ENCODE data around the gene EEPD1.
A peak's percentile ranks its signal among the peaks of the same experiment; 100 is the strongest.

The EEPD1 gene

DNA sequence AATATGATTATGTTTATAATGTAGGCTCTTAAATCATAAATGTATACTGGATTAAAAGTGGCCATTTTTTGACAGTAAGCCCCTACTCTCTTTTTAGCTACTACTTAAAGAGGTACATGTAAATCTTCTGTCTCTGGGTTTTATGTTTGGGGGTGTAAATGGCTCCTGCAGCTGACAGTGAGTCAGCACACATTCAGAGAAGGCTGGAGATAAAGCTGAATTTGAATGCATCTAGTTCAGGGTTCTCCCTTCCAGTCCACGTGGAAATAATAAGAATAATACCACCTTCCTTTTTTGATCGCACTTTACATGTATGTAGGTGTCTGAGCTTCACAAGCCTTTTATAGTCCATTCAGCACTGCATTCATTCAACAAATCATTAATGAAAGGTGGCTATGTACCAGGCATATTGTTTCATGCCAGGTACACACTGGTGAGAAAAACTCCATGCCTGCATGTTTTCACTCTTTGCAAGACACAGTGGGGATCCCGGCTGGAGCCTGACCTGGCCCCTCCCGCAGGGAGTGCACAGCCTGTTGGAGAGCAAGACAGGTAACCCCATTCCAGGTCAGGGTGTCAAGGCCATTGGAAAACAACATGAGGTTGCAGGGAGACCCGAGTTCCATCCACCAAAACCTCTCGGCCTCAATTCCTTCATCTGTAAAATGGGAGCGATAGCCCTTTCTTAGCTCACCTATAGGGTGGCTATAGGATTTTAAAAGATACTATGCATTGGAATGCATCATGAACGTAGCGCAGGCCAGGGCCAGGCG is 129.1 kb downstream of the EEPD1 start:
- Mint-ChIP-seq H3K27me3 (peaks cover 14% of the 10 kb centered on the region), H3K4me3 (no peak overlapping the region), H3K9me3 (no peaks in the 10 kb centered on the region), H3K27ac (no peak overlapping the region), H3K4me1 (peaks cover 28% of the 10 kb centered on the region), H3K36me3 (no peaks in the 10 kb centered on the region)
- ATAC-seq (ENCODE audit: low read depth) (no peak), DNase-seq (ENCODE audit: low spot score in 2 of 2) (no peak)

DNA sequence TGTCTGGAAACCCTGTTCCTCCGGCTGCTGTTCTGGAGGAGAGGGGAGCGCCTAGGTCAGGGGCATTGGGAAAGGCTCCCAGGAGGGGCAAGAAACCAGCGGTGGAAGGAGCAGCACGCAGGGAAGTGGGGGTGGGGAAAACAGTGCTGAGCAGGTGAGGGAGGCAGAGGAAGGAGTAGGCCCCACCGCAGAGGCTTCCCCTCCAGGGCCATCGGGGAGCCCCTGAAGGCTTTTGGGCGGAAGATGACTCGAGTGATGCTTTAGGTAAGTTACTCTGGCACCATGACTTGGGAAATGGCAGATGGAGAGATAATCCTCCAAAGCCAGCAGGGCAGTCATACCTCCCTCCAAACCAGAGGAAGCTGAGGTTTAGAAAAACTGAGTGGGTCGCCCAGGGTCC is 130.1 kb downstream of the EEPD1 start:
- no peak for ATAC-seq (ENCODE audit: low read depth)
- DNase-seq (ENCODE audit: low spot score in 2 of 2) = no peak
- Mint-ChIP-seq H3K36me3 (no peaks in the 10 kb centered on the region), H3K27me3 (peaks cover 14% of the 10 kb centered on the region), H3K27ac (peak overlapping the region; percentile 89), H3K9me3 (no peaks in the 10 kb centered on the region), H3K4me1 (peaks cover 39% of the 10 kb centered on the region), H3K4me3 (peak overlapping the region; percentile 27)

DNA sequence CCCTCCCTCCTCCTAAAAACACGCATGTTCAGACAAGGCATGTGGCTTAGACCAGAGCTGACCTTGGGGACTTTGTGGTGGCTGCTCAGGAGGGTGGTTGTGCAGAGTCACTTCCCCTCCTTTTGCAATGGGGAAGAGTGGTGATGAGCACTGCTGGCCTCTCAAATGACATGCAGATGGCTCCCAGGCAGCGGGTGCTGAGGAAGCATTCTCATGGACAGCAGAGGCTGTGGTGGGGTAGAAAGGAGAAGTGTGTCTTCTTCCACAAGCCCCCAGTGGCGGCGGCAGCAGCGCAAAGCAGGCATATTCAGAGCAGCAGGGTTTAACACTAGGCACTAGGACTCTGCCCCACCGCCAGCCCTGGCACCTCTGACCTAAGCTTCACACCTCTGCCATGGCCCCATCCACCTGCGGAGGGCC is 130.7 kb downstream of the EEPD1 start:
- Mint-ChIP-seq H3K9me3 (no peaks in the 10 kb centered on the region), H3K36me3 (no peaks in the 10 kb centered on the region), H3K27me3 (peaks cover 14% of the 10 kb centered on the region), H3K4me1 (peaks cover 41% of the 10 kb centered on the region), H3K27ac (peak overlapping the region; percentile 89), H3K4me3 (no peak overlapping the region)
- ATAC-seq (ENCODE audit: low read depth) (peak; percentile 83), DNase-seq (ENCODE audit: low spot score in 2 of 2) (peak; percentile 55 to 65)

DNA sequence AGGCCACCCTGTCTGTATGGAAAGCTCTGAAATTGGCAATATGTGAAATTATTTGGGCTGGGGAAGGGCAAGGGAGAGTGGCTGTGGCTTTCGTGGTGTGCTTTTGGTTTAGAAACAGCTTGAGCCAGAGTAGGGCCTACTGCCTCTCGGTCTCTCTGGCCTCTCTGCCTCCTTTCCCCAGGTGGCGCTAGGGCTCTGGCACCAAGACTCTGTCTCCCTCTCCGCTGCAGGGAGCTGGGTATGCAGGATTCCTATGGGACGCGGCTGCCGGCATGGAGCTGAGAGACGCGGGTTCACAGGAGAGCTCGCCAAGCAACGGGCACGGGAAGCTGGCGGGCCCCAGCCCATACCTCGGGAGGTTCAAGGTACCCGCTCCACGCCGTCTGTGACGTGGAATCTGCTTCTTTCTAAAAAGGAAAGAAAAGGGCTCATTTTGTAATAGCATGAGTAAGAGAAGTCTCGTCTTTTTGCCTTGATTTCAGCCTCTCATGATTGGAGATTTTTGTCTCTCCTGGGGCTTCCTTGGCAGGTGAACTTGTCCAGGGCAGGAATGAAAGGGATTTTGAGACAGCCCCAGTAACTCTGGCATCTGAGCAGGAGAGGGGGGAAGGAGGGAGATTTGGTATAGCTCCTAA is 131.5 kb downstream of the EEPD1 start:
- H3K9me3 Mint-ChIP-seq = no peaks in the 10 kb centered on the region
- H3K4me1 Mint-ChIP-seq = peaks cover 43% of the 10 kb centered on the region
- H3K4me3 Mint-ChIP-seq = no peak overlapping the region
- no peak for ATAC-seq (ENCODE audit: low read depth)
- peak overlapping the region; percentile 89 for H3K27ac Mint-ChIP-seq
- no peak for DNase-seq (ENCODE audit: low spot score in 2 of 2)
- no peaks in the 10 kb centered on the region for H3K36me3 Mint-ChIP-seq
- peaks cover 9% of the 10 kb centered on the region for H3K27me3 Mint-ChIP-seq

DNA sequence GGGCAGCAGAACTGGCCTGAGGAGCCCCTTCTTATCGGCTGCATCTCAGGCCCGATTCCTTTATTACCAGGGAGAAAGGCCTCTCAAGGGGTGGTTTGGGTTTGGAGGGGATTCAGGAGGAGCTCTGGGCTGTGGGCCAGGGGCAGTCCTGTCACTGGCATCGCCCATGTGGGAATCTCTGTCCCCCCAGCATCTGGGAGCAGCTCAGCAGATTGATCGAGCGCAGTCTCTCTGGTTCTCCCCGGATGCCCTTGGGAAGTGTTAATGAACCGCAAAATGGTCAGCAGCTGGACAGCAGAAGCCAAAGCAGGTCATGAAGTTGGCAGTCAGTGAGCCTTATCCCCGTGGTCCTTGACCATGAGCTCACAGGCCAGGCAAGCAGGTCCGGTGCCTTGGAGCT is 132.2 kb downstream of the EEPD1 start:
- no peak for DNase-seq (ENCODE audit: low spot score in 2 of 2)
- H3K36me3 Mint-ChIP-seq = no peaks in the 10 kb centered on the region
- no peak for ATAC-seq (ENCODE audit: low read depth)
- H3K9me3 Mint-ChIP-seq = no peaks in the 10 kb centered on the region
- peaks cover 2% of the 10 kb centered on the region for H3K27me3 Mint-ChIP-seq
- no peak overlapping the region for H3K27ac Mint-ChIP-seq
- H3K4me1 Mint-ChIP-seq = peaks cover 43% of the 10 kb centered on the region
- H3K4me3 Mint-ChIP-seq = no peak overlapping the region

DNA sequence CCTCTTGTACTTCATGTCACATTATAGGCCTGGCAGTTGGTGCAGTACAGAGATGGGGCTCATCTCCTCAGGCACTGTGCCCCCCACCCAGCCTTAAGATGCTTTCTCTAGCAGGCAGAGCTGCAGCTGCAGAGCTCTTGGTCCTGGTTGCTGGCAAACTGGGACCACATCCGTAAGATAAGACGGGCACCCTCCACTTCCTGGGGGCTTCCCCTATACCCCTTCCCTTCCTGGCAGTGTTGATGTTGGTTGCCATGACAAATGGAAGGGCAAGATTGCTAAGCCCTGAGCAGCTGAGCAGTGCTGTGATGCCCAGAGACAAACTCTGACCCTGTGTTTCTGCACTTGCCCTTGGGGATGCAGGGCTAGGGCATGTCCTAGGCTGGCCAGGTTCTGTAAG is 133.2 kb downstream of the EEPD1 start:
- H3K36me3 Mint-ChIP-seq = no peaks in the 10 kb centered on the region
- DNase-seq (ENCODE audit: low spot score in 2 of 2) (peak in 1 of 2 donors; percentile 24), ATAC-seq (ENCODE audit: low read depth) (peak; percentile 23)
- H3K9me3 Mint-ChIP-seq = no peaks in the 10 kb centered on the region
- H3K4me1 Mint-ChIP-seq = peaks cover 43% of the 10 kb centered on the region
- peak overlapping the region; percentile 65 for H3K4me3 Mint-ChIP-seq
- no peaks in the 10 kb centered on the region for H3K27me3 Mint-ChIP-seq
- H3K27ac Mint-ChIP-seq = peak overlapping the region; percentile 95

DNA sequence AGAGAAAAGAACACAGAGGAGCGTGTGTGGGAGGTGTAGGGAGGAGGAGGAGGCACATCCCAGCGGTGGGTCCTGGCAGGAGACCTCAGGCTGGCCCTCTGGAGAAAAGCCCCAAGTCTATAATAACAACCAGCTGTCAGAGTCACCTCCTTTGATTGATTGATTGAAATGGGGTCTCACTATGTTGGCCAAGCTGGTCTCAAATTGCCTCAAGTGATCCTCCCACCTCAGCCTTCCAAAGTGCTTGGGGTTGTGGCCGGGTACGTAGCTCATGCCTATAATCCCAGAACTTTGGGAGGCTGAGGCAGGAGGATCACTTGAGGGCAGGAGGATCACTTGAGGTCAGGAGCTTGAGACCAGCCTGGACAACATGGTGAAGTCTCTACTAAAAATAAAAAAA is 133.6 kb downstream of the EEPD1 start:
- ATAC-seq (ENCODE audit: low read depth) (no peak), DNase-seq (ENCODE audit: low spot score in 2 of 2) (no peak)
- no peaks in the 10 kb centered on the region for H3K36me3 Mint-ChIP-seq
- peaks cover 47% of the 10 kb centered on the region for H3K4me1 Mint-ChIP-seq
- H3K27me3 Mint-ChIP-seq = no peaks in the 10 kb centered on the region
- no peaks in the 10 kb centered on the region for H3K9me3 Mint-ChIP-seq
- peak overlapping the region; percentile 95 for H3K27ac Mint-ChIP-seq
- peak overlapping the region; percentile 65 for H3K4me3 Mint-ChIP-seq

DNA sequence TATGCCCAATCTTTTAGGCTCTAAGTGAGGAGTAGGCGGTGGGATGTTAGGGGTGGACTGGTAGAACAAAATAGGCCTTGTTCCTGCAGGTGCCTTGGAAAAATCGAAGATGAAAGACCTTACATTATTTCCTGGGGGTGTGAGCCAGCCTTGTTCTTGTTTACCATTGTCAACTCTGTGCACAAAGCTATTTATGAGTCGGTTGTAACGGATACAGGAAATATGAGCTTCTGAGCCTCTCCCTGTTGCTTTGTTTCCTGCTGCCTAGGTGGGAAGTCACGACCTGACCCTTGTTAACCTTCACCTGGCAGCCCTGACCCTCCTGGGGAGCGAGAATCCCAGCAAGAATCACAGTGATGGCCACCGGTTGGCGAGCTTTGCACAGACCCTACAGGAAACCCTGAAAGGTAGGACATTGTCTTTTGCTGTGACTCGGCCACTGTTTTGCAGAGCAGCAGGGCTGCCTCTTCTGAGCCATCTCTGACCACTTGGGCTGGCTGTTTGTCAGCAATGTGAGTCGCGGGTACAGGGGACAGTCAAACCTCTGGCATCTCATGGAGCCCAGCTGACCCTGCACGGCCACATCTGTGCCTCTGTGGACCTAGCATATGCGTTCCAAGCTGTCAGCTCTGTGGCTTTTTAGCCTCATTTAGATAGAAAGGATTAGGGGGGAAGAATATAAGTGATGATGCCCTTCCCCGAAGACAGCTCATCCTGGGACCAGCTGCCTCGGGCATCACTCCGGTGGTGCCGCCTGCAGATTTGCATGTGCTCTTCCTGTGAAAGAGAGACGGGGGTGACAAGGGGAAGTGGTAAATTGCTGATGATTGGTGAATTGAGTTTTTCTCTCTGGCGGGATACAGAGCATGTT is 134.6 kb downstream of the EEPD1 start:
- DNase-seq (ENCODE audit: low spot score in 2 of 2) = peak; percentile 31 to 50
- Mint-ChIP-seq H3K9me3 (no peaks in the 10 kb centered on the region), H3K27me3 (peaks cover 2% of the 10 kb centered on the region), H3K4me1 (peaks cover 47% of the 10 kb centered on the region), H3K4me3 (peak overlapping the region; percentile 36), H3K36me3 (no peaks in the 10 kb centered on the region), H3K27ac (peak overlapping the region; percentile 62)
- peak; percentile 46 for ATAC-seq (ENCODE audit: low read depth)

DNA sequence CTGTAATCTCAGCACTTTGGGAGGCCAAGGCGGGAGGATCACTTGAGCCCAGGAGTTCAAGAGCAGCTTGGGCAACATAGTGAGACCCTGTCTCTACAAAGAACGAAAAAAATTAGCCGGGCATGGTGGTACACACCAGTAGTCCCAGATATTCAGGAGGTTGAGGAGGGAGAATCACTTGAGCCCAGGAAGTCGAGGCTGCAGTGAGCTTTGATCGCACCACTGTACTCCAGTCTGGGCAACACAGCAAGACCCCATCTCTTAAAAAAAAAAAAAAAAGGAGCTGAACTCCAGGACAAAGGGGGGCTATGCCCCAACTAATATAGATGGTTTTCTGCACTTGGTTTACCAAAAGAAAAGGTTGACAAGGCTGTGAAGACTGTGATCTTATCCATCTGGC is 135.4 kb downstream of the EEPD1 start:
- Mint-ChIP-seq H3K4me3 (peak overlapping the region; percentile 36), H3K9me3 (no peaks in the 10 kb centered on the region), H3K4me1 (peaks cover 42% of the 10 kb centered on the region), H3K36me3 (no peaks in the 10 kb centered on the region), H3K27ac (peak overlapping the region; percentile 62), H3K27me3 (peaks cover 2% of the 10 kb centered on the region)
- ATAC-seq (ENCODE audit: low read depth) (no peak), DNase-seq (ENCODE audit: low spot score in 2 of 2) (no peak)

DNA sequence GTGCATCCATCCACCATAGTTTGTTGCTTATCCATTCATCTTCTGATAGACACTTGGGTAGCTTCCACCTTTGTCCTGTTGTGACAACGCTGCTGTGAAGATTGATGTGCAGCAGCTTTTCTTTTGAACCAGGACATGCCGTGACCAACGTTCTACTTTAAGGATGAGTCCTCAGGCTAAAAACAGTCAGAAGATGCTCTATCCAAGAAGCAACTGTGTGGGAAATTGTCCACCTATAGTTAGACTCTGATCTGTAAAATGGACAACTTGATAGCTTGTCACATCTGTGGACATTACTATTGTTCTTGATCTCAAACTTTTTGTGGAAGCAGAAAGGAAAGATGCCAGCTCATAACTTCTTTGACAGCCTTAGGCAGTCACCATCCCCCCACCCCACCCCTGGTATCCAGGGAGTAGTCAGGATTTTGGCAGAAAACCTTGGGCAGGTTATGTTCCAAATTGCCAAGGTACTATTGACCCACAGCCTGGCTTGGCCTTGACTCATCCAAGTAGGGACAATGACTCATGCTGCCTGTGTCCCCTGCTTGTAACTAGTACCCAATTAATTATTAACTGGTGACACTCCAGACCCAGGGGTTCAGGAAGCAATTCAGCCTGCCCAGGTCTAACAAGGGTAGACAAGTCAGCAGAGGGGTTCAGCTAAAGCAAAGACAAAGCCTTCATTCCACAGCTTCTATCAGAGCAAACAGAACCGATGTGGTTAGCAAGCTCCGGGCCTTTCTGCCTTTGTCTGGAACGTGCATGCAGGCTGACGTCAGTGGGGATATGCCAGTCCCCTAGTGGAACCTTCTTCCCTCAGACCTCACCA is 137.0 kb downstream of the EEPD1 start:
- H3K27me3 Mint-ChIP-seq = peaks cover 2% of the 10 kb centered on the region
- no peaks in the 10 kb centered on the region for H3K36me3 Mint-ChIP-seq
- no peak overlapping the region for H3K27ac Mint-ChIP-seq
- peaks cover 28% of the 10 kb centered on the region for H3K4me1 Mint-ChIP-seq
- DNase-seq (ENCODE audit: low spot score in 2 of 2) (no peak), ATAC-seq (ENCODE audit: low read depth) (no peak)
- no peaks in the 10 kb centered on the region for H3K9me3 Mint-ChIP-seq
- no peak overlapping the region for H3K4me3 Mint-ChIP-seq

DNA sequence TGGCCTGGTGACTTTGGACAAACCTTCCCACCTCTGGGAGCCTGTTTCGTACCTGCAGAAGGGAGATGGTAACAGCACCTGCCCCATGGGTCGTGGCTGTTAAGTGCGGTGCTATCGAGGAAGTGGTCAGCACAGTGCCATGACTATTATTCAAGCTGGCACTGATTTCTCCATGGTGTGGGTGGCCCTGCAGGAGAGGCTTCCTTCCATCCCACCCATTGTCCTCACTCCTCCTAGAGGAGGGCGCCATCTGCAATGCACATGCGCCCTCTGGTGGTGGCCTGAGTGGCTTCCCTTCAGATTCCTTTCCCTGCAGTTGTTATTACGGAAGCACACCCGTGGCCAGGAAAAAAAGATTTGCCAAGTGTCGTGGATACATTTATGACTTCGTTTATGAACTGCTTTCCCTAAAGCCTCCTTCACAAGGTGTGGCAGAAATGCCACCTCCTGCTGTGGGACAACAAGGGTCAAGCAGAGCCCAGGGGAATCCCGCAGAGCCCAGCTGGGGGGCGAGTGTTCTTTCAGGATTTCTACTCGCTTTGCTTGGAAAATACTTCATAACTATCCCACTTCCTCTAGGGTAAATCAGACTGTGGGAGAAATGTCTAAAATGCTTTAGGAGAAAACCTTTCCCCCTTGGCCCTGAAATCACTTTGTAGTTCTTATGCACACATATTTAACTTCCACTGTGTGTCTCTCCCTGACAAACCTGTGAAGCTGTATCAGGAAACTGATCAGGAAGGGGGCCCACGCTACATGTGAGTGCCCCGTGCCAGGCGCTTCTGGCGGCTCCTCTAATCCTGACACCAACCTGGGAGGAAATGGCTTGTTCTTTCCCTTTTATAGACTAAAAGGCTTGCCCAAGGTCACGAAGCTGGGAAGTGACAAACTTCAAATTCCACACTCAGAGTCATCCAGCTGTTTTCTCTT is 138.6 kb downstream of the EEPD1 start:
- H3K4me3 Mint-ChIP-seq = peak overlapping the region; percentile 25
- peak overlapping the region; percentile 9 for H3K27ac Mint-ChIP-seq
- peaks cover 20% of the 10 kb centered on the region for H3K4me1 Mint-ChIP-seq
- DNase-seq (ENCODE audit: low spot score in 2 of 2) = peak; percentile 68
- H3K27me3 Mint-ChIP-seq = peaks cover 2% of the 10 kb centered on the region
- no peaks in the 10 kb centered on the region for H3K36me3 Mint-ChIP-seq
- H3K9me3 Mint-ChIP-seq = no peaks in the 10 kb centered on the region
- peak; percentile 52 for ATAC-seq (ENCODE audit: low read depth)

DNA sequence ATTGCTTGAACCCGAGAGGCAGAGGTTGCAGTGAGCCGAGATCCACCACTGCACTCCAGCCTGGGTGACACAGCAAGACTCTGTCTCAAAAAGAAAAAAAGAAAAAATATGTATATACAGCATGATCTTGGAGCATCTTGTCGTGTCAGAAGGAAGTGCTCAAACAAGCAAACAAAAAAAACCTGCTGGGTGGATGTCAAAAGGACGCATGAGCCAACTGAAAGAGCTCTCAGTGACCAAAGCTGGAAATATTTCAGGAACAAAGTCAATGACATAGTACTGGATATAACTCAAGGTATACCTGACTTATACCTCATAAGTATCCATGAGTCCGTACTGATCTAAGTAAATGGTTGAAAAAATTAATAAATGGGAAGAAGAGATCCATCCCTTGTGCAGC is 142.0 kb downstream of the EEPD1 start:
- H3K4me1 Mint-ChIP-seq = peaks cover 4% of the 10 kb centered on the region
- no peak overlapping the region for H3K27ac Mint-ChIP-seq
- H3K36me3 Mint-ChIP-seq = no peaks in the 10 kb centered on the region
- no peak for DNase-seq (ENCODE audit: low spot score in 2 of 2)
- H3K27me3 Mint-ChIP-seq = peaks cover 2% of the 10 kb centered on the region
- no peak for ATAC-seq (ENCODE audit: low read depth)
- no peaks in the 10 kb centered on the region for H3K9me3 Mint-ChIP-seq
- no peak overlapping the region for H3K4me3 Mint-ChIP-seq

DNA sequence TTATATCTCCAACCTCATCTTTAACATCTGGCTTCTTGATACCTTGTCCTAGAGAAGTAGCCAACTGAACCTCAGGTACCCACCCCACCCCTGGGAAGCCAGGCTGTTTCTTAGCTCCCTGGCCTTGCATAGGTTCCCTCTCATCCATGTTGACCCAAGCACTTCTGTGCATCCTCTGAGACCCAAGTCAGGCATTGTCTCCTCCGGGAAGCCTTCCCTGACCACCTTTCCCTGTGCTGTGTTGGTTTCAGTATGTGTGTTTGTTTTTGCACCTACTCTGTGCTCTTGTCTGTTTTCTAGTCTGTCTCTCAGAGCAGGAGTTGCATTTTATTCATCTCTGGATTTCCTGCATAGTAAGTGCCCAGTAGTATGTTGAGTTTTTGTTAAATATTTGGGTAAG is 143.2 kb downstream of the EEPD1 start:
- Mint-ChIP-seq H3K27ac (no peak overlapping the region), H3K9me3 (no peaks in the 10 kb centered on the region), H3K36me3 (no peaks in the 10 kb centered on the region), H3K4me1 (peaks cover 4% of the 10 kb centered on the region), H3K4me3 (no peak overlapping the region), H3K27me3 (peaks cover 2% of the 10 kb centered on the region)
- no peak for ATAC-seq (ENCODE audit: low read depth)
- no peak for DNase-seq (ENCODE audit: low spot score in 2 of 2)

Data from memory B cell (primary cell).